ENCODE data around the gene MRPL37.

- TF ChIP-seq, protein P1, sequence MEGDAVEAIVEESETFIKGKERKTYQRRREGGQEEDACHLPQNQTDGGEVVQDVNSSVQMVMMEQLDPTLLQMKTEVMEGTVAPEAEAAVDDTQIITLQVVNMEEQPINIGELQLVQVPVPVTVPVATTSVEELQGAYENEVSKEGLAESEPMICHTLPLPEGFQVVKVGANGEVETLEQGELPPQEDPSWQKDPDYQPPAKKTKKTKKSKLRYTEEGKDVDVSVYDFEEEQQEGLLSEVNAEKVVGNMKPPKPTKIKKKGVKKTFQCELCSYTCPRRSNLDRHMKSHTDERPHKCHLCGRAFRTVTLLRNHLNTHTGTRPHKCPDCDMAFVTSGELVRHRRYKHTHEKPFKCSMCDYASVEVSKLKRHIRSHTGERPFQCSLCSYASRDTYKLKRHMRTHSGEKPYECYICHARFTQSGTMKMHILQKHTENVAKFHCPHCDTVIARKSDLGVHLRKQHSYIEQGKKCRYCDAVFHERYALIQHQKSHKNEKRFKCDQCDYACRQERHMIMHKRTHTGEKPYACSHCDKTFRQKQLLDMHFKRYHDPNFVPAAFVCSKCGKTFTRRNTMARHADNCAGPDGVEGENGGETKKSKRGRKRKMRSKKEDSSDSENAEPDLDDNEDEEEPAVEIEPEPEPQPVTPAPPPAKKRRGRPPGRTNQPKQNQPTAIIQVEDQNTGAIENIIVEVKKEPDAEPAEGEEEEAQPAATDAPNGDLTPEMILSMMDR (IDR thresholded peaks at IDR 0.05) = no peak
- TF ChIP-seq JUND (IDR thresholded peaks at IDR 0.05) (no peak), POLR2AphosphoS5 (IDR thresholded peaks at IDR 0.05; ENCODE audit: low read depth, low read length) (no peak), FOSL2 (IDR thresholded peaks at IDR 0.05; ENCODE audit: borderline replicate concordance, low read depth) (no peak), MAX (IDR thresholded peaks at IDR 0.05; ENCODE audit: low read depth) (no peak)
Observed at GRCh38 chr1:54193453-54193852, 6.5 kb upstream of the MRPL37 start.

Data from SK-N-SH (cell line).